A673 (cell line): ENCODE measurements around the gene FOXQ1. TPM values are rescaled to one million over a fixed set of nuclear protein-coding genes. Genes with fewer than 3 reads are reported as not detected.

Source experiments
- BruUV-seq: library from RNA; stranded (reverse); fragments of 400-500 nt; replicated peaks from 2 replicates; lab custom pipeline; 2021; lab: Mats Ljungman, UMichigan
- CTCF ChIA-PET: fragments of 300-600 bp; sonication (Branson Sonifier 250); formaldehyde crosslinking; loops from one replicate; lab custom pipeline; 2022; ENCODE audit warnings: antibody characterized with exemption; lab: Charles Lee
- POLR2A ChIA-PET: fragments of 300-600 bp; sonication (Branson Sonifier 250); formaldehyde crosslinking; loops from one replicate; lab custom pipeline; 2022; ENCODE audit warnings: antibody characterized with exemption; ENCODE audit not compliant: low non-redundant PET; lab: Charles Lee
- DNase-seq: peaks from one replicate; pipeline ENCODE4 v3.0.0-alpha.2; 2015; ENCODE audit warnings: low spot score
- H3K27ac ChIP-seq: fragments of 200-600 bp; sonication (generic); 2 replicates; pipeline ENCODE4 v1.5.1; 2016; ENCODE audit warnings: mixed run types, low read depth, mild to moderate bottlenecking, mixed read lengths, antibody characterized with exemption, low read length; ENCODE audit not compliant: poor library complexity, severe bottlenecking
- H3K27me3 ChIP-seq: fragments of 200-600 bp; sonication (generic); replicated peaks from 2 replicates; pipeline ENCODE4 v1.6.1; 2017; ENCODE audit warnings: mixed run types, low read depth, mild to moderate bottlenecking, mixed read lengths, antibody characterized with exemption, low read length; ENCODE audit not compliant: insufficient read depth, poor library complexity
- H3K36me3 ChIP-seq: fragments of 200-600 bp; sonication (generic); 2 replicates; pipeline ENCODE4 v1.6.1; 2016; ENCODE audit warnings: mixed run types, mild to moderate bottlenecking, mixed read lengths, antibody characterized with exemption, low read length; ENCODE audit not compliant: insufficient read depth, poor library complexity, severe bottlenecking
- H3K4me1 ChIP-seq: fragments of 200-600 bp; sonication (generic); 2 replicates; pipeline ENCODE4 v1.6.1; 2017; ENCODE audit warnings: mixed run types, mild to moderate bottlenecking, mixed read lengths, antibody characterized with exemption, low read length; ENCODE audit not compliant: insufficient read depth, poor library complexity, severe bottlenecking
- H3K4me3 ChIP-seq: fragments of 200-600 bp; sonication (generic); 2 replicates; pipeline ENCODE4 v1.5.1; 2016; ENCODE audit warnings: low read depth, mixed run types, mild to moderate bottlenecking, mixed read lengths, low read length; ENCODE audit not compliant: poor library complexity, severe bottlenecking
- H3K9me3 ChIP-seq: fragments of 200-600 bp; sonication (generic); 2 replicates; pipeline ENCODE4 v1.6.1; 2016; ENCODE audit warnings: mixed run types, low read depth, mild to moderate bottlenecking, mixed read lengths, antibody characterized with exemption, low read length; ENCODE audit not compliant: poor library complexity, severe bottlenecking
- EZH2 ChIP-seq: fragments of 200-600 bp; sonication (generic); IDR thresholded peaks from 2 replicates; pipeline ENCODE4 v1.6.1; 2017; ENCODE audit warnings: borderline replicate concordance, low read depth, mild to moderate bottlenecking, mixed read lengths, antibody characterized with exemption, low read length; ENCODE audit not compliant: poor library complexity, severe bottlenecking
- intact Hi-C: fragments of 100-400 bp; cut with micrococcal nuclease; formaldehyde crosslinking; loops from one replicate; pipeline ENCODE4 v1.10.0; 2022; ENCODE audit not compliant: unreplicated experiment
- total RNA-seq: library from RNA; stranded (reverse); gene quantifications from 2 replicates; pipeline ENCODE4 v1.2.3, GENCODE V29; 2021
- TF ChIP-seq, protein P1 (sequence below): fragments of 300-800, 200-600 bp; sonication (generic); conservative IDR thresholded peaks from 2 replicates; pipeline ENCODE4 v1.5.1; 2017; ENCODE audit warnings: low read depth, mild to moderate bottlenecking, antibody characterized with exemption, low read length, moderate library complexity, mixed read lengths

FOXQ1 gene
- total RNA-seq, 1 experiment from 2014 or later: not detected

DNA sequence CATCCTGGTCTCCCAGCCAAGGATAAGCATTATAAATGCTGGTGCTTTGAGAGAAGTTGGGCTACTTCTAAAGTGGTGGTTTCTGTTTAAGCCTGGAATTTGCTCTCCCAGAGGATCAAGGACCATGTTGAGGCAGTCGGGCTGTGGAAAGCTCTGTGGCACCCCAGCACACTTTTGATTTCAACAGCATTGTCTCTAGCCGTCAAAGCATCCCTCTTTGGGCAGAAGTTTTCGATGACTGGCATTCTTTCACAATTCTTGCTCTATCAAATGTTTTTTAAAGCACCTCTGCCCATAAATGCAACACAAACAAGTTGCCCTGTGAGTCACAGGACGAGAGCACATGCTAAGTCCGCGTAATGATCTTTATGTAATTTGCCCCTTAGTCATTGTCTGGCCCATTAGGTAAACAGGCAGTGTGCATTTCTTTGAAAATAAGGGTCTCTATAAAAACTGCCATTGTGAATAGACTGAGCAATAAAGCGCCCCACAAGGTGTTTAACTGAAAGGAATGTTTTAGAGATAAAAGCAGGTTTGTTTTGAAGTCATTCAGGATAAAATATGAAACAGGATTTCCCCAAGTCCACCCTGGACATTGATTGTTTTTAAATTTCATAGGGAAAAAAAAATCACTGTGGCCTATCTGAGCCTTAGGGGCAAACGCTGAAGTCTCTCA lies 44.7 kb upstream of the FOXQ1 start:
- H3K4me3 ChIP-seq: no peak overlapping the region
- H3K27me3 ChIP-seq: peaks cover 45% of the 10 kb centered on the region
- TF ChIP-seq, protein P1, sequence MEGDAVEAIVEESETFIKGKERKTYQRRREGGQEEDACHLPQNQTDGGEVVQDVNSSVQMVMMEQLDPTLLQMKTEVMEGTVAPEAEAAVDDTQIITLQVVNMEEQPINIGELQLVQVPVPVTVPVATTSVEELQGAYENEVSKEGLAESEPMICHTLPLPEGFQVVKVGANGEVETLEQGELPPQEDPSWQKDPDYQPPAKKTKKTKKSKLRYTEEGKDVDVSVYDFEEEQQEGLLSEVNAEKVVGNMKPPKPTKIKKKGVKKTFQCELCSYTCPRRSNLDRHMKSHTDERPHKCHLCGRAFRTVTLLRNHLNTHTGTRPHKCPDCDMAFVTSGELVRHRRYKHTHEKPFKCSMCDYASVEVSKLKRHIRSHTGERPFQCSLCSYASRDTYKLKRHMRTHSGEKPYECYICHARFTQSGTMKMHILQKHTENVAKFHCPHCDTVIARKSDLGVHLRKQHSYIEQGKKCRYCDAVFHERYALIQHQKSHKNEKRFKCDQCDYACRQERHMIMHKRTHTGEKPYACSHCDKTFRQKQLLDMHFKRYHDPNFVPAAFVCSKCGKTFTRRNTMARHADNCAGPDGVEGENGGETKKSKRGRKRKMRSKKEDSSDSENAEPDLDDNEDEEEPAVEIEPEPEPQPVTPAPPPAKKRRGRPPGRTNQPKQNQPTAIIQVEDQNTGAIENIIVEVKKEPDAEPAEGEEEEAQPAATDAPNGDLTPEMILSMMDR: no peak
- TF ChIP-seq EZH2: no peak
- H3K36me3 ChIP-seq: no peaks in the 10 kb centered on the region
- no TSS peak for BruUV-seq
- H3K27ac ChIP-seq: no peak overlapping the region
- POLR2A ChIA-PET: no interaction called here
- no peaks in the 10 kb centered on the region for H3K4me1 ChIP-seq
- intact Hi-C loops: no loop called here
- CTCF ChIA-PET: no interaction called here
- no peak for DNase-seq
- no peaks in the 10 kb centered on the region for H3K9me3 ChIP-seq

DNA sequence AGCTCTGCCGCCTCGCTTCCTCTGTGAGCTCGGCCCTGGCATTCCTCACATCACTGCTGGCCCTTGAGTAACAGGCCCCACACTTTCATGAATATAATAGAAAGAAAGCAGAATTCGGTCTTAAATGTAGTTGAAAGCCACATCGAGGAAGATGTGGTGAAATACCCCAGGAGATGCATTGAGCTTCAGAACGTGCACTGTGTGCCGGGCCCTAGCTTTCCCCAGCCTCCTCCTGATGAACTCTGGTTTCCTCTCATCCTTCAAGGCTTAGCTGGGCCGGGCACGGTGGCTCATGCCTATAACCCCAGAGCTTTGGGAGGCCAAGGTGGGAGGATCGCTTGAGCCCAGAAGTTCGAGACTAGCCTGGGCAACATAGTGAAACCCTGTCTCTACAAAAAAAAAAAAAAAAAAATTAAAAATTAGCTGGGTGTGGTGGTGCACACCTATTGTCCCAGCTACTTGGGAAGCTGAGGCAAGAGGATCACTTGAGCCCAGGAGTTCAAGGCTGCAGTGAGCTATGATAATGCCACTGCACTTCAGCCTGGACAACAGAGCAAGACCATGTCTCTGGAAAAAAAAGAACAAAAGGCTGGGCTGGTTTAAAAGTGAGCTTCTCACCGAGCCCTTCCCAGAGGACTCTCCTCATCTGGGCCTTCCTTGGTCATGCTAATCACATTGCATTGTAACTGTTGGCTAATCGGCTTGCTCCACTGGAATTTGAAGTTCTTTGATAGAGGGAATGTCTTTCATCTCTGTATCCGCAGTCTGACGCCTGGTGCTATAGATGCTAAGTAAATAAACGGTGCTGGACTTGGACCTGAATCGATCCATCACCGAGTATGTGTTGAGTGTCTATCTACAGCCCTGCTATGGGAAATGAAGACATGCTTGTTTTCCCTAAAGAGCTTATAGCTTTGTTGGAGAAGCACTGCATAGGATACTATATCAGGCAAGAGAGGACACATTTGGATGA lies 43.8 kb upstream of the FOXQ1 start:
- no peak for DNase-seq
- BruUV-seq: no TSS peak
- ChIA-PET CTCF (no interaction called here), POLR2A (no interaction called here)
- H3K27ac ChIP-seq: no peak overlapping the region
- intact Hi-C loops: no loop called here
- no peak for TF ChIP-seq EZH2
- TF ChIP-seq, protein P1: no peak
- peaks cover 51% of the 10 kb centered on the region for H3K27me3 ChIP-seq
- no peak overlapping the region for H3K4me3 ChIP-seq
- no peaks in the 10 kb centered on the region for H3K36me3 ChIP-seq
- H3K9me3 ChIP-seq: no peaks in the 10 kb centered on the region
- no peaks in the 10 kb centered on the region for H3K4me1 ChIP-seq

DNA sequence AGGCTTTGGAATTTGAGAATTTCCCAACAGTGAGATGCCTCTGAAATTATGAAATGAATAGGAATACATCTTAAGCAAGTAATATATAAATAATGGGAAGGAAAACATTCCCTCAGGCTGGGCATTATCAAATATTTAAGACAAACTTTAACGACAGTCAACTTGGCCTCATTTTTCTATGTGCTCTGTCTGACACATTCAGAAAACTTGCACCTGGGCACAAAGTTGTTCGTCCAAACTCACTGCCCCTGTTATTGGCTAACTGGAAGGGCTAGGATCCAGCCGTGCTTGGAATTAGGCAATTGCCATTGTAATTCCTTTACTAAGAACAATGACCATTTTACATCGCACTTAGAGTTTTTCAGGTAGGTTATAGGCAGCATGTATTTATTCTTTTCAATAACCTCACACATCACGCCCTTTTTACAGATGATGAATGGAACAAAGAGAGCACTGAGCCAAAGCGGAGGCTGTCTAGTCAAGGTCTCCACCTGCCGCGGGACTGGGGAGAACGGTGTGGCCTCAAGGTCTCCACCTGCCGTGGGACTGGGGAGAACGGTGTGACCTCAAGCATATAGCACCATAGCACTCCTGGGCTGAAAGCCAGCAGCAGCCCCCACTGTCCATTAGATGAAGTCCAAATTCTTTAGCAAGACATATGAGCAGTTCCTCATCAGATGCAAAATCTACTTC lies 40.7 kb upstream of the FOXQ1 start:
- BruUV-seq: no TSS peak
- intact Hi-C loops: no loop called here
- H3K4me1 ChIP-seq: no peaks in the 10 kb centered on the region
- H3K36me3 ChIP-seq: no peaks in the 10 kb centered on the region
- no peak overlapping the region for H3K4me3 ChIP-seq
- DNase-seq: no peak
- ChIA-PET CTCF (no interaction called here), POLR2A (no interaction called here)
- peaks cover 38% of the 10 kb centered on the region for H3K27me3 ChIP-seq
- no peak overlapping the region for H3K27ac ChIP-seq
- TF ChIP-seq EZH2: no peak
- TF ChIP-seq, protein P1: no peak
- H3K9me3 ChIP-seq: no peaks in the 10 kb centered on the region
